A673 (cell line): ENCODE results near the gene ACVR1B.

Experiments used
- EZH2 ChIP-seq: fragments of 200-600 bp; sonication (generic); IDR thresholded peaks from 2 replicates; pipeline ENCODE4 v1.6.1; 2017; ENCODE audit warnings: borderline replicate concordance, low read depth, mild to moderate bottlenecking, mixed read lengths, antibody characterized with exemption, low read length; ENCODE audit not compliant: poor library complexity, severe bottlenecking
- TF ChIP-seq, protein P1 (sequence below): fragments of 300-800, 200-600 bp; sonication (generic); conservative IDR thresholded peaks from 2 replicates; pipeline ENCODE4 v1.5.1; 2017; ENCODE audit warnings: low read depth, mild to moderate bottlenecking, antibody characterized with exemption, low read length, moderate library complexity, mixed read lengths

DNA sequence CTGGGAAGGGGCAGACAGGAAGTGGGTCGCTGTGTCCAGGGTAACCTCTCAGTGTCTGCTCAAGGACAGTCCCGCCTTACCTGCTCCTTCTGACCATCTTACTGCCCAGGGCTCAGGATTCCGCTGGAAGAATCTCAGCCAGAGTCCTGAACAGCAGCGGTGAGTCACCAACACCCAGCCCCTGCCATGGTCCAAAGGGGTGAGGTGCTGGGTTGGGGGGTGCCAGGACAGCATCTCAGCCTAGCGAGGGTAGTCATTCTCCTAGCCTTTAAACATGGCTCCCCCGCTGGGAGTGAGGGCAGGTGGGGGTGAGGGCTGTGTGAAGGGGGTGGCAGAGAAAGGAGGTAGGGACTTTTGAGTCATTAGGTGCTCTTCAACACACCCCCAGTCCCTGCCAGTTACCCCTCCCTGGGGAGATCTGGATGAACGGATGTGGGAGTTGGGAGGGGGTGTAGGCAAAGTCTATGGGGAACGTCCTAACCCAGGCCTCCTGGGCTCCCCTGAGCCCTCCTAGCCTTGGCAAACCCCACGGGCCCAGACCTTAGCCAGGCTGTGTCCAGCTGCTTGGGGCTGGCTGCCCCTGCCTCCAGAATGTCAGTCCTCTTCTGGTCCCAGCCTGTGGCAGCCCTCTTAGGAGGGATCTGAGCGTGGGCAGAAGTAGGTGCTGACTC, 57.7 kb downstream of the ACVR1B start:
- TF ChIP-seq, protein P1, sequence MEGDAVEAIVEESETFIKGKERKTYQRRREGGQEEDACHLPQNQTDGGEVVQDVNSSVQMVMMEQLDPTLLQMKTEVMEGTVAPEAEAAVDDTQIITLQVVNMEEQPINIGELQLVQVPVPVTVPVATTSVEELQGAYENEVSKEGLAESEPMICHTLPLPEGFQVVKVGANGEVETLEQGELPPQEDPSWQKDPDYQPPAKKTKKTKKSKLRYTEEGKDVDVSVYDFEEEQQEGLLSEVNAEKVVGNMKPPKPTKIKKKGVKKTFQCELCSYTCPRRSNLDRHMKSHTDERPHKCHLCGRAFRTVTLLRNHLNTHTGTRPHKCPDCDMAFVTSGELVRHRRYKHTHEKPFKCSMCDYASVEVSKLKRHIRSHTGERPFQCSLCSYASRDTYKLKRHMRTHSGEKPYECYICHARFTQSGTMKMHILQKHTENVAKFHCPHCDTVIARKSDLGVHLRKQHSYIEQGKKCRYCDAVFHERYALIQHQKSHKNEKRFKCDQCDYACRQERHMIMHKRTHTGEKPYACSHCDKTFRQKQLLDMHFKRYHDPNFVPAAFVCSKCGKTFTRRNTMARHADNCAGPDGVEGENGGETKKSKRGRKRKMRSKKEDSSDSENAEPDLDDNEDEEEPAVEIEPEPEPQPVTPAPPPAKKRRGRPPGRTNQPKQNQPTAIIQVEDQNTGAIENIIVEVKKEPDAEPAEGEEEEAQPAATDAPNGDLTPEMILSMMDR: no peak
- TF ChIP-seq EZH2: no peak
